PC-3 (cell line): Measurements from ENCODE around the gene IGSF8.
A peak's percentile ranks its signal among the peaks of the same experiment; 100 is the strongest.

ENCODE experiments used
- EZH2 ChIP-seq: fragments of 300-600 bp; sonication (generic); IDR thresholded peaks from one replicate; pipeline ENCODE4 v1.6.1; 2017; ENCODE audit warnings: antibody characterized with exemption, mild to moderate bottlenecking, low read length; ENCODE audit not compliant: unreplicated experiment
- TF ChIP-seq, protein P1 (sequence below): fragments of 300-600 bp; sonication (generic); conservative IDR thresholded peaks from 2 replicates; pipeline ENCODE4 v1.5.1; 2017; ENCODE audit warnings: antibody characterized with exemption, low read depth, mild to moderate bottlenecking, low read length

DNA sequence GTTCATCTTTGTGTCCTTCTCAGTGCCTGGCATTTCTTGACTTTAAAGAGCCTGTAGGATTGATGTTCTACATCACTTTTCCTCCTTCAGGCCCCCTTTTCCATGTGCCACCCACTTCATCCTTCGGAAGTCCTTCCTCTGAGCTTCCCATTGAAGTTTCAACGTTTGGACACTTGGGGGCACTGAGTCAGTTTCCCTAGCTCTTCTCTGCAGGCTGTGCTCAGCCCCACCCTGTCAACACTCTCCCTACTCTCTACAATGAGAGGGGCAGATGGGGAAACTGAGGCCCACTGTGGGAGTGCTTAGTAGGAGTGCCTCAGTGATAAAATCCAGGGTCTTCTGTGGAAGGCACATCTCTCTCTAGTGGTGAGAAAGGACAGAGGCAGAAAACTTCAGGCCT, 40.3 kb downstream of the IGSF8 start:
- TF ChIP-seq EZH2 = no peak
- TF ChIP-seq, protein P1, sequence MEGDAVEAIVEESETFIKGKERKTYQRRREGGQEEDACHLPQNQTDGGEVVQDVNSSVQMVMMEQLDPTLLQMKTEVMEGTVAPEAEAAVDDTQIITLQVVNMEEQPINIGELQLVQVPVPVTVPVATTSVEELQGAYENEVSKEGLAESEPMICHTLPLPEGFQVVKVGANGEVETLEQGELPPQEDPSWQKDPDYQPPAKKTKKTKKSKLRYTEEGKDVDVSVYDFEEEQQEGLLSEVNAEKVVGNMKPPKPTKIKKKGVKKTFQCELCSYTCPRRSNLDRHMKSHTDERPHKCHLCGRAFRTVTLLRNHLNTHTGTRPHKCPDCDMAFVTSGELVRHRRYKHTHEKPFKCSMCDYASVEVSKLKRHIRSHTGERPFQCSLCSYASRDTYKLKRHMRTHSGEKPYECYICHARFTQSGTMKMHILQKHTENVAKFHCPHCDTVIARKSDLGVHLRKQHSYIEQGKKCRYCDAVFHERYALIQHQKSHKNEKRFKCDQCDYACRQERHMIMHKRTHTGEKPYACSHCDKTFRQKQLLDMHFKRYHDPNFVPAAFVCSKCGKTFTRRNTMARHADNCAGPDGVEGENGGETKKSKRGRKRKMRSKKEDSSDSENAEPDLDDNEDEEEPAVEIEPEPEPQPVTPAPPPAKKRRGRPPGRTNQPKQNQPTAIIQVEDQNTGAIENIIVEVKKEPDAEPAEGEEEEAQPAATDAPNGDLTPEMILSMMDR = peak; percentile 45
